ENCODE data around the gene IPPK.

GRCh38 chr9:92620845-92621244 is 49.1 kb downstream of the IPPK start:
- TF ChIP-seq CTCF (IDR thresholded peaks at IDR 0.05 in 4 of 5, conservative IDR thresholded peaks at IDR 0.05 in 1 of 5) (no peak), POLR2A (IDR thresholded peaks at IDR 0.05) (no peak)

Data from gastrocnemius medialis (tissue), 4 donors.